ENCODE results near the gene RALGAPA2.

GRCh38 chr20:20582734-20583133, 129.7 kb downstream of the RALGAPA2 start:
- TF ChIP-seq CTCF (IDR thresholded peaks at IDR 0.05; ENCODE audit: low read depth, low read length): no peak
- no peak for TF ChIP-seq POLR2A (IDR thresholded peaks at IDR 0.05; ENCODE audit: extremely low read depth, insufficient read length)
- no peak for TF ChIP-seq MYC (IDR thresholded peaks at IDR 0.05; ENCODE audit: low read depth, low read length)
